Lower leg skin (tissue), 4 donors: ENCODE measurements around the gene WIPI1. TPM values are rescaled to one million over a fixed set of nuclear protein-coding genes. Genes with fewer than 3 reads are reported as not detected.

Experiments
- DNase-seq, 2 donors: peaks; one replicate each; pipeline ENCODE4 v3.0.0-alpha.2; 2019; ENCODE audit warnings: low spot score in 2 of 2
- H3K4me3 ChIP-seq: fragments of 200-600 bp; sonication (generic); 2 replicates; pipeline ENCODE4 v1.5.1; 2017; ENCODE audit warnings: mild to moderate bottlenecking, low read depth; ENCODE audit not compliant: poor library complexity, severe bottlenecking
- CTCF ChIP-seq, 3 donors: fragments of 450-650 bp; IDR thresholded peaks; one replicate each; pipeline ENCODE4 v1.5.1; 2016; ENCODE audit warnings: antibody characterized with exemption in 3 of 3, mild to moderate bottlenecking in 3 of 3, moderate library complexity in 2 of 3
- POLR2A ChIP-seq, 2 donors: fragments of 450-650 bp; IDR thresholded peaks; one replicate each; pipeline ENCODE4 v1.6.1; 2016 to 2017; ENCODE audit warnings: antibody characterized with exemption in 2 of 2, mild to moderate bottlenecking in 1 of 2, moderate library complexity in 1 of 2
- WGBS, 2 donors: methylation state at CpG; one replicate each; pipeline ENCODE4 v1.1.5; 2018; 5-methylcytosine and 5-hydroxymethylcytosine counted together
- intact Hi-C: fragments of 100-400 bp; cut with DNase I; formaldehyde crosslinking; loops from one replicate; pipeline ENCODE4 v1.15.0; 2023; ENCODE audit warnings: low total_unique reads
- total RNA-seq, 4 donors: library from RNA; depleted of rRNA; stranded (reverse); fragments of >200 nt; gene quantifications; one replicate each; pipeline ENCODE4 v1.1.0, GENCODE V29; 2016

Gene WIPI1
- total RNA-seq, 4 donors from 2014 or later = 21.7 to 64.3 (median 38.2) TPM

DNA sequence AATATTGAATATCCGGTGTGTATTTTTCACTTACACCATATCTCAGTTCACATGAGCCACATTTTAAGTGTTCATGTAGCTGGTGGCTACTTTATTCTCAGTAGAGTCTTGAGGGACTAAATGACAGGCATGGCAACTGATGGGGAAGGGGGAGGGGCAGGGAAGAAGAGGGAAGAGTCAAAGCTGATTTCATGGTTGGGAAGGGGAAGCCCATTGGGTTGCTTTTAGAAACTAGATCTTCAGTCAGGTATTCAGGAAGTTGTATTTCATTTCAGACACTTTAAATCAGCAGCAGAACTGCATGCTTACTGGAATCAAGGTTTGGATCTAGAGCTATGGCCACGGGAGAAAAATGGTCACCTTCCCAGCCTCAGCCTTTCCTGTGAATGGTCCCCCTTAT is 2.9 kb upstream of the WIPI1 start:
- WGBS, 2 donors = 70 to 75% methylated on average over 2 of the region's 2 CpGs
- TF ChIP-seq CTCF (IDR thresholded peaks at IDR 0.05) = no peak
- no peak for TF ChIP-seq POLR2A (IDR thresholded peaks at IDR 0.05)
- DNase-seq = no peak
- H3K4me3 ChIP-seq = no peak overlapping the region
- intact Hi-C loops = loop anchor here (10.0 kb wide), 3 partner anchors 195 to 495 kb away; no protein-coding TSS in a partner anchor

DNA sequence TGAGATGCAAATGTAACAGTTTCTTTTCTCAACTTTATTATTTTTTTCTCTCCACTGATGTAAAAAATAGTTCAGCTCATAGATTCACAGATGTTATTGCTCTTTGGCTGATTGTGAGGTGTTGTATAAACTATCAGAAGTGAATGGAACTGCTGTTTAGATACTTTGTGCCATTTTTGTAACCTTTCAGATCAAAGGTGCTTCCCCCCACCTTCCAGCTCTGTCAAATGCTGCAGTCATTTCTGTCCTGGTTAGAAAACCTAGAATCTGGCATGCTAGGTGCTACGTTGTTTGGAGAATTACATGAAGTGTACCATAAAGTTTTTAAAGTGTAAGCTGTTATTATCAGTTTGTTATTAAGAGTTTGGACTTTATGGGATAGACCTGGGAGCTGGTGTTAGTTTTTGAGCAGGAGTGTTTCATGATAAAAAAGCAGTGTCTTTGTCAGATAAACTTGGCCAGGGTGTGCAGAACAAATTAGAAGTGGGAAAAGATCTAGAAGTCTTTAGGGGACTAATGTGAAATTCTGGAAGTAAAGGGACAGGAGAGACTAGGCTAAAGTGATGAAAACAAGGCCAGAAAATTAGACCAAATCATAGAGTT is 1.8 kb upstream of the WIPI1 start:
- intact Hi-C loops = no loop called here
- no peak overlapping the region for H3K4me3 ChIP-seq
- TF ChIP-seq CTCF (IDR thresholded peaks at IDR 0.05) (no peak), POLR2A (IDR thresholded peaks at IDR 0.05) (no peak)
- WGBS, 2 donors = 58 to 66% methylated on average over 1 of the region's 1 CpG
- DNase-seq = no peak

GRCh38 chr17:68458260-68459036 is 1.2 kb upstream of the WIPI1 start:
- WGBS, 2 donors = 36 to 45% methylated on average over 12 of the region's 12 CpGs
- TF ChIP-seq CTCF (IDR thresholded peaks at IDR 0.05) = no peak
- no peak for TF ChIP-seq POLR2A (IDR thresholded peaks at IDR 0.05)
- H3K4me3 ChIP-seq = no peak overlapping the region
- intact Hi-C loops = no loop called here
- DNase-seq = no peak

DNA sequence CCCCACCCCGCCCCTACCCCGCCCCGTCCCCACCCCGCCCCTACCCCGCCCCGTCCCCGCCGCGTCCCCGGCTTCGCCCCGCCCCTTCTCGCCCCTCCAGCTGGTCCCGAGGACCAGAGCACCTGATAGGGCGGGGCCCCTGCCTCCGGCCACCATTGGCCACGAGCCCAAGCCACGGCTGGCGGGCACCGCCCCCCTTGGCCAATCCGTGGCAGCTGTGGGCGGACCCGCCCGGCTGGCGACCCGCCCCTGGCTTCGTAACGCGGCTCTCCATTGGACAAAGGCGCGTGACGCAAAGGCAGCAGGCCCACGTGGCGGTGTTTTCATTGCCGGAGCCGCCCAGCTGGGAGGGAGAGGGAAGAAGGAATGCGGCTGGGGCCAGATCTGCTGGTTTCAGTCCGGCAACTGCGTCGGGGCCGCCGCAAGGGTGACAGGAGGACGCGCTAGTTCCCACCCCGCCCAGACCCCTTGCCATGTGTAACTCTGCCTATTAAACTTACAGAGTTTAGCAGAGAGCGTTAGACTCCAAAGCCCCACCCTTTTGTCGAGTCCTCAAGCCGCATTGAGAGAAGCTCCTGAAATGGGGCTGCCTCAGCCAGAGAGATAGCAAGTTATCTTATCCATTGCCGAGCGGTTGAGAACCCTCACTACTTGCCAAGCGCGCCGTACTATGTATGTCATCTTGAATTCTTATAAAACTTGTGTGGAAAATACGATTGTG is 403 bp upstream of the WIPI1 start:
- WGBS, 2 donors = 0 to 1% methylated on average over 25 of the region's 54 CpGs
- TF ChIP-seq CTCF (IDR thresholded peaks at IDR 0.05) (no peak), POLR2A (IDR thresholded peaks at IDR 0.05) (peak in 1 of 2 donors; percentile 69)
- intact Hi-C loops = no loop called here

GRCh38 chr17:68456339-68457167 is 743 bp downstream of the WIPI1 start:
- peak; percentile 83 to 95 for DNase-seq
- intact Hi-C loops = no loop called here
- TF ChIP-seq CTCF (IDR thresholded peaks at IDR 0.05) (no peak), POLR2A (IDR thresholded peaks at IDR 0.05) (no peak)
- WGBS, 2 donors = 6 to 8% methylated on average over 23 of the region's 23 CpGs
- peak overlapping the region; percentile 61 for H3K4me3 ChIP-seq

More for the DNA sequence above, 403 bp upstream of the WIPI1 start:
- no peak overlapping the region for H3K4me3 ChIP-seq
- peak; percentile 99 to 100 for DNase-seq
